ENCODE results near the gene UBFD1.
"Not testable (repeated sequence)": the region's sequence is repeated elsewhere in the genome, so short reads cannot be mapped to it uniquely, and the experiment has no call there.

UBFD1 gene

GRCh38 chr16:23573817-23574216, 16.3 kb downstream of the UBFD1 start:
- Histone ChIP-seq H3K27ac (ENCODE audit: low read length) (no peak overlapping the region), H3K9me3 (ENCODE audit: control insufficient read depth, low read depth, low read length) (no peaks in the 10 kb centered on the region), H3K9ac (ENCODE audit: low read length) (no peak overlapping the region), H3K4me3 (ENCODE audit: low read length) (no peak overlapping the region), H3K36me3 (ENCODE audit: control insufficient read depth, low read depth, low read length) (peaks cover 39% of the 10 kb centered on the region), H3K27me3 (ENCODE audit: control insufficient read depth, insufficient read depth, low read length) (no peaks in the 10 kb centered on the region), H3K4me1 (ENCODE audit: control insufficient read depth, low read depth, low read length) (no peaks in the 10 kb centered on the region)

- Histone ChIP-seq H3K9me3 (ENCODE audit: control insufficient read depth, low read depth, low read length) (no peaks in the 10 kb centered on the region), H3K4me3 (ENCODE audit: low read length) (no peak overlapping the region), H3K4me1 (ENCODE audit: control insufficient read depth, low read depth, low read length) (no peaks in the 10 kb centered on the region), H3K27ac (ENCODE audit: low read length) (no peak overlapping the region), H3K27me3 (ENCODE audit: control insufficient read depth, insufficient read depth, low read length) (no peaks in the 10 kb centered on the region), H3K9ac (ENCODE audit: low read length) (no peak overlapping the region), H3K36me3 (ENCODE audit: control insufficient read depth, low read depth, low read length) (peaks cover 36% of the 10 kb centered on the region)
These were observed 18.3 kb downstream of the UBFD1 start for GRCh38 chr16:23575834-23576233.

GRCh38 chr16:23577493-23577892, 20.0 kb downstream of the UBFD1 start:
- H3K36me3 ChIP-seq (ENCODE audit: control insufficient read depth, low read depth, low read length): peaks cover 36% of the 10 kb centered on the region
- no peaks in the 10 kb centered on the region for H3K9me3 ChIP-seq (ENCODE audit: control insufficient read depth, low read depth, low read length)
- H3K27ac ChIP-seq (ENCODE audit: low read length): no peak overlapping the region

GRCh38 chr16:23578101-23578830, 20.7 kb downstream of the UBFD1 start:
- Histone ChIP-seq H3K9ac (ENCODE audit: low read length) (no peak overlapping the region), H3K4me1 (ENCODE audit: control insufficient read depth, low read depth, low read length) (no peaks in the 10 kb centered on the region), H3K27me3 (ENCODE audit: control insufficient read depth, insufficient read depth, low read length) (no peaks in the 10 kb centered on the region), H3K36me3 (ENCODE audit: control insufficient read depth, low read depth, low read length) (peaks cover 30% of the 10 kb centered on the region), H3K4me3 (ENCODE audit: low read length) (no peak overlapping the region), H3K9me3 (ENCODE audit: control insufficient read depth, low read depth, low read length) (no peaks in the 10 kb centered on the region), H3K27ac (ENCODE audit: low read length) (no peak overlapping the region)

More at GRCh38 chr16:23577493-23577892, 20.0 kb downstream of the UBFD1 start:
- Histone ChIP-seq H3K4me3 (ENCODE audit: low read length) (no peak overlapping the region), H3K27me3 (ENCODE audit: control insufficient read depth, insufficient read depth, low read length) (no peaks in the 10 kb centered on the region), H3K9ac (ENCODE audit: low read length) (no peak overlapping the region), H3K4me1 (ENCODE audit: control insufficient read depth, low read depth, low read length) (no peaks in the 10 kb centered on the region)

GRCh38 chr16:23579371-23579770, 21.8 kb downstream of the UBFD1 start:
- no peak overlapping the region for H3K4me3 ChIP-seq (ENCODE audit: low read length)
- H3K9me3 ChIP-seq (ENCODE audit: control insufficient read depth, low read depth, low read length): no peaks in the 10 kb centered on the region
- H3K27me3 ChIP-seq (ENCODE audit: control insufficient read depth, insufficient read depth, low read length): no peaks in the 10 kb centered on the region
- H3K9ac ChIP-seq (ENCODE audit: low read length): no peak overlapping the region
- no peaks in the 10 kb centered on the region for H3K4me1 ChIP-seq (ENCODE audit: control insufficient read depth, low read depth, low read length)
- H3K27ac ChIP-seq (ENCODE audit: low read length): no peak overlapping the region
- peaks cover 31% of the 10 kb centered on the region for H3K36me3 ChIP-seq (ENCODE audit: control insufficient read depth, low read depth, low read length)

GRCh38 chr16:23580391-23580790, 22.9 kb downstream of the UBFD1 start:
- Histone ChIP-seq H3K9me3 (ENCODE audit: control insufficient read depth, low read depth, low read length) (no peaks in the 10 kb centered on the region), H3K4me3 (ENCODE audit: low read length) (no peak overlapping the region), H3K9ac (ENCODE audit: low read length) (no peak overlapping the region), H3K27ac (ENCODE audit: low read length) (no peak overlapping the region), H3K36me3 (ENCODE audit: control insufficient read depth, low read depth, low read length) (peaks cover 42% of the 10 kb centered on the region), H3K4me1 (ENCODE audit: control insufficient read depth, low read depth, low read length) (no peaks in the 10 kb centered on the region), H3K27me3 (ENCODE audit: control insufficient read depth, insufficient read depth, low read length) (no peaks in the 10 kb centered on the region)

- Histone ChIP-seq H3K4me1 (ENCODE audit: control insufficient read depth, low read depth, low read length) (no peaks in the 10 kb centered on the region), H3K27ac (ENCODE audit: low read length) (no peak overlapping the region), H3K4me3 (ENCODE audit: low read length) (no peak overlapping the region), H3K9ac (ENCODE audit: low read length) (no peak overlapping the region), H3K9me3 (ENCODE audit: control insufficient read depth, low read depth, low read length) (no peaks in the 10 kb centered on the region), H3K27me3 (ENCODE audit: control insufficient read depth, insufficient read depth, low read length) (no peaks in the 10 kb centered on the region), H3K36me3 (ENCODE audit: control insufficient read depth, low read depth, low read length) (peaks cover 51% of the 10 kb centered on the region)
These were observed 24.2 kb downstream of the UBFD1 start for GRCh38 chr16:23581764-23582163.

- H3K27me3 ChIP-seq (ENCODE audit: control insufficient read depth, insufficient read depth, low read length): not testable (repeated sequence)
- peaks cover 51% of the 10 kb centered on the region for H3K36me3 ChIP-seq (ENCODE audit: control insufficient read depth, low read depth, low read length)
These were observed 25.7 kb downstream of the UBFD1 start for GRCh38 chr16:23583271-23583670.

GRCh38 chr16:23584186-23585076, 26.9 kb downstream of the UBFD1 start:
- Histone ChIP-seq H3K9me3 (ENCODE audit: control insufficient read depth, low read depth, low read length) (no peaks in the 10 kb centered on the region), H3K27me3 (ENCODE audit: control insufficient read depth, insufficient read depth, low read length) (no peaks in the 10 kb centered on the region), H3K36me3 (ENCODE audit: control insufficient read depth, low read depth, low read length) (peaks cover 55% of the 10 kb centered on the region), H3K4me3 (ENCODE audit: low read length) (no peak overlapping the region), H3K4me1 (ENCODE audit: control insufficient read depth, low read depth, low read length) (no peaks in the 10 kb centered on the region), H3K27ac (ENCODE audit: low read length) (no peak overlapping the region), H3K9ac (ENCODE audit: low read length) (no peak overlapping the region)

More at GRCh38 chr16:23583271-23583670, 25.7 kb downstream of the UBFD1 start:
- H3K9me3 ChIP-seq (ENCODE audit: control insufficient read depth, low read depth, low read length); H3K9ac ChIP-seq (ENCODE audit: low read length); H3K27ac ChIP-seq (ENCODE audit: low read length); H3K4me1 ChIP-seq (ENCODE audit: control insufficient read depth, low read depth, low read length); H3K4me3 ChIP-seq (ENCODE audit: low read length): not testable (repeated sequence)

GRCh38 chr16:23587726-23588125, 30.2 kb downstream of the UBFD1 start:
- Histone ChIP-seq H3K4me1 (ENCODE audit: control insufficient read depth, low read depth, low read length) (no peaks in the 10 kb centered on the region), H3K27me3 (ENCODE audit: control insufficient read depth, insufficient read depth, low read length) (no peaks in the 10 kb centered on the region), H3K4me3 (ENCODE audit: low read length) (no peak overlapping the region), H3K9ac (ENCODE audit: low read length) (no peak overlapping the region), H3K27ac (ENCODE audit: low read length) (no peak overlapping the region), H3K36me3 (ENCODE audit: control insufficient read depth, low read depth, low read length) (peaks cover 54% of the 10 kb centered on the region), H3K9me3 (ENCODE audit: control insufficient read depth, low read depth, low read length) (no peaks in the 10 kb centered on the region)

GRCh38 chr16:23590181-23590580, 32.7 kb downstream of the UBFD1 start:
- Histone ChIP-seq H3K27me3 (ENCODE audit: control insufficient read depth, insufficient read depth, low read length) (no peaks in the 10 kb centered on the region), H3K27ac (ENCODE audit: low read length) (no peak overlapping the region), H3K4me1 (ENCODE audit: control insufficient read depth, low read depth, low read length) (no peaks in the 10 kb centered on the region), H3K9me3 (ENCODE audit: control insufficient read depth, low read depth, low read length) (no peaks in the 10 kb centered on the region), H3K9ac (ENCODE audit: low read length) (no peak overlapping the region), H3K36me3 (ENCODE audit: control insufficient read depth, low read depth, low read length) (peaks cover 48% of the 10 kb centered on the region), H3K4me3 (ENCODE audit: low read length) (no peak overlapping the region)
